ENCODE measurements around the gene TSSK6. TPM values are rescaled to one million over a fixed set of nuclear protein-coding genes. Genes with fewer than 3 reads are reported as not detected.

TSSK6 gene
- total RNA-seq, 1 experiment from 2014 or later: 2.2 TPM

- DNase-seq (ENCODE audit: extremely low read depth, low read depth): no peak
These were observed 8.0 kb downstream of the TSSK6 start for GRCh38 chr19:19507354-19507753.

- no peak for DNase-seq (ENCODE audit: extremely low read depth, low read depth)
These were observed 8.8 kb downstream of the TSSK6 start for GRCh38 chr19:19506592-19506991.

GRCh38 chr19:19505669-19506326, 9.6 kb downstream of the TSSK6 start:
- DNase-seq (ENCODE audit: extremely low read depth, low read depth): no peak

GRCh38 chr19:19504754-19505668, 10.3 kb downstream of the TSSK6 start:
- DNase-seq (ENCODE audit: extremely low read depth, low read depth): no peak

GRCh38 chr19:19502808-19503602, 12.3 kb downstream of the TSSK6 start:
- DNase-seq (ENCODE audit: extremely low read depth, low read depth): no peak

- no peak for DNase-seq (ENCODE audit: extremely low read depth, low read depth)
These were observed 13.1 kb downstream of the TSSK6 start for GRCh38 chr19:19502281-19502680.

- DNase-seq (ENCODE audit: extremely low read depth, low read depth): no peak
These were observed 13.6 kb downstream of the TSSK6 start for GRCh38 chr19:19501798-19502197.

- no peak for DNase-seq (ENCODE audit: extremely low read depth, low read depth)
These were observed 14.2 kb downstream of the TSSK6 start for GRCh38 chr19:19500975-19501644.

- DNase-seq (ENCODE audit: extremely low read depth, low read depth): no peak
These were observed 15.9 kb downstream of the TSSK6 start for GRCh38 chr19:19499272-19499995.

GRCh38 chr19:19498255-19498991, 16.9 kb downstream of the TSSK6 start:
- no peak for DNase-seq (ENCODE audit: extremely low read depth, low read depth)

- DNase-seq (ENCODE audit: extremely low read depth, low read depth): no peak
These were observed 19.4 kb downstream of the TSSK6 start for GRCh38 chr19:19495614-19496603.

- DNase-seq (ENCODE audit: extremely low read depth, low read depth): no peak
These were observed 21.4 kb downstream of the TSSK6 start for GRCh38 chr19:19493841-19494546.

- DNase-seq (ENCODE audit: extremely low read depth, low read depth): no peak
These were observed 23.2 kb downstream of the TSSK6 start for GRCh38 chr19:19492026-19492610.

- DNase-seq (ENCODE audit: extremely low read depth, low read depth): no peak
These were observed 23.9 kb downstream of the TSSK6 start for GRCh38 chr19:19491321-19492025.

GRCh38 chr19:19490214-19490968, 25.0 kb downstream of the TSSK6 start:
- DNase-seq (ENCODE audit: extremely low read depth, low read depth): peak; percentile 74

GRCh38 chr19:19489804-19490204, 25.5 kb downstream of the TSSK6 start:
- DNase-seq (ENCODE audit: extremely low read depth, low read depth): no peak

All from NCI-H460 (cell line).